GM19238 (cell line): ENCODE results near the gene GPR31.
"Not testable (repeated sequence)": the region's sequence is repeated elsewhere in the genome, so short reads cannot be mapped to it uniquely, and the experiment has no call there.

Experiments used
- DNase-seq: peaks from one replicate; pipeline ENCODE4 v3.0.0; 2011; ENCODE audit warnings: low spot score; ENCODE audit not compliant: insufficient read length

Gene GPR31, protein sequence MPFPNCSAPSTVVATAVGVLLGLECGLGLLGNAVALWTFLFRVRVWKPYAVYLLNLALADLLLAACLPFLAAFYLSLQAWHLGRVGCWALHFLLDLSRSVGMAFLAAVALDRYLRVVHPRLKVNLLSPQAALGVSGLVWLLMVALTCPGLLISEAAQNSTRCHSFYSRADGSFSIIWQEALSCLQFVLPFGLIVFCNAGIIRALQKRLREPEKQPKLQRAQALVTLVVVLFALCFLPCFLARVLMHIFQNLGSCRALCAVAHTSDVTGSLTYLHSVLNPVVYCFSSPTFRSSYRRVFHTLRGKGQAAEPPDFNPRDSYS

DNA sequence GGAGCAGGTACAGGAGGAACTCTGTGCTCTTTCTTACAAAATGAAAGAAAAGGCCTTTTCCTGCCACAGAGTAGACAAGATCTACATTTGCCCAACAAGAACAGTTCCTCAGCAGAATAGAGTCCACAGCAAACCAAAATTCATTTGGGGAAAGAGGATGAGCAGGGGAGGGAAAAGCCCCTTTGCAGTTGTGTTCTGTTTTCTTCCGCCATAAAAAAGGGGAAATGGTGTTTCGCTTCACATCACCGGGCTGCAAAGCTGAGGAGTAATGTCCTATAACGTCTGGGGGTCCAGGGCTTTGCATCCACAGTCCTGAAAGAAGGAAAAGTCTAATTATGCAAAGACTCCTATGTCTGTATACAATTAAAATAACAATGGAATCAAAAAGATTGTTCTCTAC, at the start of gene GPR31:
Gene GPR31, minus strand, starts transcription at position 118 of the 400 bp plus-strand sequence. CDS start 149 bp downstream, outside the sequence.
- DNase-seq: no peak

DNA sequence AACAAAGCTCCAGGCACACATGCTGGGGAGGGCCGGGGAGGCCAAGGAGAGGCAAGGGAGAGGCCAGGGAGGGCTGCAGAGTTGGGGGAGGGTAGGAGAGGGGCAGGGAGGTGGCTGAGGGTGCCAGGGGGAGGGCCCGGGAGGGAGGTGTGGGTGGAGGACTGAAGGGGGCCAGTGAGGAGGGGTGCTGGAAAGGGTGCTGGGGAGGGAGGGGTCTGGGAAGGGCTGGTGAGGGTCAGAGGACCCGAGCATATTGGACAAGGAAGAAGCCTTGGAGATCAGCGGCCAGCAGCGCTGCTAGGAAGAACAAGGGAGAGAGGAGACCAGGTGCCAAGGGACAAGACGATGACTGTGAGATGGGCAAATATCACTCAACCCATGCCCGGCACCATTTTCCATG, 49.7 kb upstream of the GPR31 start:
- no peak for DNase-seq

DNA sequence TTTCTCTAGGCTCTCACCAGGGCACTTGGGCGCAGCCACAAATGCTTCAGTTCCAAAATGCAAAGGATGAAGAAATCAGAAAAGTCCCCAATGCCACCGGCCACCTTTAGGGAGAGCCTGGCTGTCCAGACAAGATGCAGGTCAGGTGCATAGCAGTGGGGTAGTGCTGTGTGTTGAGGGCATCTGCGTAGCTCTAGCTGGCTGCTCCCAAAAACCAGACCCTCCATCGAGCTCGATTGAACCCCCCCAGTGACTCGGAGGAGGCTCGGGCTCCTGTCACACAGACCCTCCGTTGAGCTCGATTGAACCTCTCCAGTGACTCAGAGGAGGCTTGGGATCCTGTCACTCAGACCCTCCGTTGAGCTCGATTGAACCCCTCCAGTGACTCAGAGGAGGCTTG, 47.5 kb upstream of the GPR31 start:
- not testable (repeated sequence) for DNase-seq

DNA sequence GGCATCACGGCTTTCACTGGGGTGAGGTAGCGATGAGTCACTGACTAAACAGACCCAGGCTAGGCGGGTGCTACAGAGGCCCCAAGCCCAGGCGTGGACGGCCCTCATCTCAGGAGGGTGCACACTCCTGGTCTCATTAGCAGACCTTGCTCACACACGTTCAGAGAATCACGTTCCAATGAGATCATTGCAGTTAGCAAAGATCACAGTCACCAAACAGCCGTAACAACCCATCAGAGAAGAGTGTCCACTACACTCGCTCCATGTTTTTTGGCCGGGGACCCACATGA, 46.2 kb upstream of the GPR31 start:
- not testable (repeated sequence) for DNase-seq

DNA sequence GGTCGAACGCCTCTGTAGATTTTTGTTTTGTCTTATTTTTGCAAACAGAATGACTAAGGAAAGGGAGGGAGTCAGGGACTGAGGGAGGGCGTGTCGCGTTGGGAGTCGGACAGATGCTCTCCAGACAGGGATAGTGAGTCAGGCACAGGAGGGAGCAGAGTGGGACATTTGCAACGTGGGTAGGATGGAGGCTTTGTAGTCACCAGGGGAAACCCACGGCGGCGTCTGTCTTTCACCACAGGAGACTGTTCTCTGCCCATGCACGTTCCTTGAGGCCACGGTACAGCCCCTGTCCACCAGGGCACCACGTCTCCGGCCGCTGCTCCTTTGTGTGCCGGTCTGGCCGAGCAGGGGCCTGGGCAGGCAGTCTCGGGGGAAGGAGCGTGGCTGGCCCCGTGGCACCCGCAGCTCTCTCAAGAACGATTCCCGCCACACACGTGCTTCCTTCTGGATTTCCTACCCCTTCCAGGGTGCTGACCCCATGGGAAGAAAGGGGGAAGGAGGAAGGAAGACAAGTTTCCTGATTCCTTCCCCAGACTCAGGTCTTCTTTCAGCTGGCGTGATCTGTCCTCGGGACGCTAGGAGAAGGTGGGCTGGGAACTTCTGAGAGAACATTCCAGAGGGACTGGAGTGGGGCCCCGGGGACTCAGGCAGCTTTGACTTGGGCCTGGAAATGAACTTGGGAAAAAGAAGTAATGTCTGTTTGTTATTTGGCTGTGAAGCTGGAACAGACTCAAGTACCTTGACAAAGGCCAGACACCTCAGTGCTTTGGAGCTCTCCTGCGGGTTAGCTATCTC, 45.7 kb upstream of the GPR31 start:
- DNase-seq: not testable (repeated sequence)

DNA sequence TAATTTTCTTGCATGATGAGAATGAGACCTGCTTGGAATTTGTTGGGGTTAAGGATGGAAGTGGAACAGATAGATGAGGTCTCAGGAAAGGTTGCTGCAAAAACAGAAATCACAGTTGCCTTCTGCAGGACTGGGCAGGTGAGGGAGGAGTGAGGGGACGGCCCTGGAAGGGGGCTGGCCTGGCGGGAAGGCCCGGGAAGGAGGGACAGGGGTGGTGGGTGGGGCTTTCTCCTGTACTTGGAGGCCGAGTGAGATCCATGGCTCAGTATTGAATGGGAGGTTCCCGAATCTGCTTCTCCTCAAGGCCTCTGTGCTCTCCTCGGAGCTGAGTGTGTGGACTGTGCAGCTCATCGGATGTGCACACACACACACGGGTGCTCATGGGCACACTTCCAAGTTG, 44.8 kb upstream of the GPR31 start:
- DNase-seq: not testable (repeated sequence)

DNA sequence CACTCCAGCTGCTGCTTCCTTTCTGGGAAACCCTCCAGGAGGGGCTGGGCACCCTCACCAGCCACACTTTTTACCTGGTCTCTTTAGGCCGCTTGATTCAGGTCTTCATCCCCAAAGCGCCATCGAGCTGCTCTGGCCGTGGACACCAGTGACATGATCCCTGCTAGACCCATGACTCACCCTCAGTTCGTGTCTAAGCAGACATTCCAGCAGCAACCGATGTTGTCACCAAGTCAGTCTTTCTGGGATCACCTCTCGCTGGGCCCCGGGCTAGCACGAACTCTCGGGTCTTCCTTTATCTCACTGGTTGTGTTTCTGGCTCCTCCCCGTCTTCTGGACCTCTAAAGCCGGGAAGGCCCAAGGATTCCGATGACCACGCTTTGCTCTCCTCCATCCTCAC, 43.0 kb upstream of the GPR31 start:
- DNase-seq: no peak

DNA sequence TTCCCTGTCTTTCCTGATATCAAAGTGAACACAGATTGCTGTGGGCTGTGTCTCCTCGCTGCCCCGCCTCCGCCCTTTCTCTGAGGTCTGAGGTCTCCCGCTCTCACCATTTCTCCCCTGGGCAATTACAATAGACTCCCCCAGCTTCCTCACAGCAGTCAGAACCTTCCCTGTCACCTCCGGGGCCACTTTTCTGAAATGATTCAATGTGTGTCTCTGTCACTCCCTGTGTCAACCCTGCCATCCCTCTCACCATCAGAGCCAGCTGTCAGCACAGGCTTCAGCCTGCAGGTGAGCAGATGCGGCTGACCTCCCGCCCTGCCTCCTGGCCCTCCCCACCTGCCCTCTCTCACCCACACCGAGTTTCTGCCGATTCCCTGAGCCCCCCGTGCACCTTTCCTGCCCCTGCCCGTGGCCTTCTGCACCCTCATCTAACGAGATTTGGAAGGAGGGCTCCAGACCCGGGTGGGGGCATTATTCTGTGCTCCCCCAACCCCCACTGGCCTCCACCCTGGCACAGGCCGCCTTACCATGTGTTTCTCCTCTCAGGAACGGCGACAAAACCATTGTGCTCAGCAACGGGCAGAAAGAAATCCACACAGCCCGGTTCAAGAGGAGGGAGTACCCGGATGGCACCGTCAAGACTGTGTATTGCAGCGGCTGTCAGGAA, 38.3 kb upstream of the GPR31 start:
- DNase-seq: not testable (repeated sequence)

DNA sequence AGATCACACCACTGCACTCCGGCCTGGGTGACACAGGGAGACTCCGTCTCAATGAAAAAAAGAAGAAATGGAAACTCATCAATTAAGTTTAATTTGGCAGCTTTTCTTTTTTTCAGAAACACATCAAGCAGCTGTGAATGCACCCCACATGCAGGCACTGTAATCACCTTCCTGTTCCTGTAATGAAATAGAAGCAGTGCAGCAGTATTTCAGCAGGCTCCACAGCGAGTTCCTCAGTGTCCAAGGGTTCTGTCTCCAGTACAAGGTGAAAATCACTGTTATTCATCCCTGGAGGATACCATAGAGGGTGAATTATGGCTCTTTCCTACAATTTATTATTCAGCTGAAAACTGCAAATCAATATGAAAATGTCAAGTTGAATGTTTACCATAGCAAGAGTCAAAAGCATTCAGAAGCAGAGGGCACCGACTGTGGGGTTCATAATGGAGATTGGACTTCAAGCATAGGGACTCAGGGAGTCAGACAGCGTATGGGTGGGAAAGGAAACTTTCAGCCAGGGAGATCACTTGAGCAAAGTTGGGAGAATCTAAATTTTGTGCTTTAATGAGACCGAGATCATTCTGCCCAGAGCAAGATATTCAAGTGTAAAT, 35.8 kb upstream of the GPR31 start:
- not testable (repeated sequence) for DNase-seq

DNA sequence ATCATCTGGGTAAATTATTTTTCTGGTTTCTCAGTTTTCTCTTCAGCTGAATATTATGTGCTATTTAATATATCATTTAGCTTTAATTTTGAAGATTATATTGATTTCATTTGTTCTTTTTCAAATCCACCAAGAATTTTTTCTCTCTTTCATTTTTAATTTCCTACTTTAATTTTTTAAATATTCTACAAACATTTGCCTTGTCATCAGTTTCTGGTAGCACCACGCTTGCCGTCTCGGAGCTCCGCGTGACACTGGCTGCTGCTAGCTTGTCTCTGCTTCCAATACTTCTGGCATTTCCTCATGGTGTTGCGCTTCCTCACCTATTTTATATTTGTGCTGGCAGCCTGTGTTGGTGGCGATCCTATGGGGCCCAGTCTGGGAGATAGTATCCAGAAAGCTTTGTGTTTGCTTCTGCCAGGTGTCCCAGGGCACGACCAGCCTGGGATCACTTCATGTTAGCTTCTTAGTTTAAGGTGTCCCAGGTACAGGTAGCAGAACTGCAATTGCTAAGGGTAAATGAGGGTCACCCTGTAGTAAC, 33.3 kb upstream of the GPR31 start:
- DNase-seq: not testable (repeated sequence)

DNA sequence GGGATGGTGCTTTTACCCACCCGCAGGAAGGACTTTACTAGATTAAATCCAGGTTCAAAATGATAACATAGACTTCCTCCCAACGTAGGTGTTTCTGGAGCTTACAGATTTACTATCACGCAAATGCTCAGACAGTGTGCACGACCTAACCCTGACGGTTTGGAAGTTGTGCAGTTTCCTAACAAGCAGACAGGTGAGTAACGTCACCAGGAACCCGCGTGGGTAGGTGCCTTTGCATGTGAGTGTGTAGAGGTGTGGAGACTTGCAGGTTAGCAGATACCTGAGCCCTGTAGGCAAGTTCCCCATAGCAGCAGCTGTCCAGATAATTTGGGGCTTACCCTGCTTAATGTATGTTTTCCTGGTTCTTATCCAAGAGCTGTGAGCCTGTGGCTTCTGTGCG, 29.5 kb upstream of the GPR31 start:
- not testable (repeated sequence) for DNase-seq

DNA sequence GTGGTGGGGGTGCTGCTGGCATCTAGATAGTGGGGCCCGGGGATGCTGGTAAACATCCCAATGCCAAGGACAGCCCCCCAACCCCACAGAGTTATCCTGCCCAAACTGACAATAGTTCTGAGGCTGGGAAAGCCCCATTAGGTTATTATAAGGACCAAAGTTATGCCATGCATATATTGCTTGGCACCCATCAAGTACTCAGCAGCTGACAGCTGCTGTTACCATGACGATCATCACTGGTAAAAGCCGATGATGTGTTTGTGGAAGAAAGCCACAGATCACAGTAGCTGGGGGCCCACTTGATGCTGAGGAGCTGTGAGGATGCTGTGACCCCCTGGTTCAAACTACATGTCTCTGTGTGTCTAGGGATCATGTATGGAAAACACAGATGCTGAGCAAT, 27.3 kb upstream of the GPR31 start:
- not testable (repeated sequence) for DNase-seq

DNA sequence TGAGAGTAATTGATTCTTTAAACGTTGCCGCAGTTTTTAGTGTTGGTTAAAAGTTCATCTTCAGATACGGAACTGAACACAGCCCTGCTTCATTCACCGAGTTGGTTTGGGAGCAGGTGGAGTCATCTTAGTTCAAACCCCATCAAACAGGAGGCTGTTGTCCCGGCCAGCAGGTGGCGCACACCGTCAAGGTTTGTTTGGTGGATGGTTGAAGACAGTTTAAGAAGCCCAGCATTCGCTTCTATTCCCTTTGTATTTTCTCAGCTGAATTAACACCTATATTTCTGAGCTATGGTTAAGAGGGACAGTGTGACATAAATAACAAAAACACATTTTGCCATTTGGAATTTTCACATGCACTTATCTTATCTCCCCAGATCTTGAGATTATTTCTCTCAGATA, 25.1 kb upstream of the GPR31 start:
- DNase-seq: not testable (repeated sequence)

DNA sequence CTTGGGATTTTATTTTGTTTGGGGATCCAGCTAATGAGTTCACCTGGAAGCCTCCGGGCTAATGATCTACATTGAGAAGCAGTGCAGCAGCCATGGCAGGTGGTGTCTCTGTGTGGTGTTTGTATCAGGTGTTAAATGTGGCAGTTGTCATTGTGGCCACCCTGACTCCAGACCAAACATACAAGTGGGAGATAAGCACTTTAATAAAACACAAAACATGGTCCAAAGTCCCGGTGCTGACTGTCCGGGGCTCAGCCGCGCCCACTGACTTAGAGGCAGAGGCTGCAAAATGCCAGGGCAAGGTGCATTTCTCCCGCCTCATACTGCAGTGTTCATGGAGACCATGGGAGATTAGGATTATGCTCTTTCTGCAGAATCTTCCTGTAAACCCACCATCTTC, 23.6 kb upstream of the GPR31 start:
- DNase-seq: not testable (repeated sequence)

DNA sequence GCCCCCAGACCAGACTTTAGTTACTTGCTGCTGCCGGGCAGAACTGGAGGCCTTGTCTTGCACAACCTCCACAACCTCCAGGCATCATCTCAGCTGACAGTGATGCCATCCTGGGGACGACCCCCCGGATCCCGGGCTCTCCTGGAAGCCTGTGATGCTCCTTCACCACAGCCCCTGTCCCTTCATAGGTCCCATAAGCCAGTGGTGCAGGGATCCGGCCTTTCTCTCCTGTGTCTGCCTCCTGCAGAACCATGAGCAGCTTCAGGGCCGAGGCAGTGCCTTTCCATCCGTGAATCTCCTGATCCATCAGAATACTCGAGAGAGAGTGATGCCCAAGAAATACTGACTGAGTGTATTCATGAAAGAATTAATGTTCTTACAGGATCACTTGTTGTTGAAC, 22.3 kb upstream of the GPR31 start:
- not testable (repeated sequence) for DNase-seq

DNA sequence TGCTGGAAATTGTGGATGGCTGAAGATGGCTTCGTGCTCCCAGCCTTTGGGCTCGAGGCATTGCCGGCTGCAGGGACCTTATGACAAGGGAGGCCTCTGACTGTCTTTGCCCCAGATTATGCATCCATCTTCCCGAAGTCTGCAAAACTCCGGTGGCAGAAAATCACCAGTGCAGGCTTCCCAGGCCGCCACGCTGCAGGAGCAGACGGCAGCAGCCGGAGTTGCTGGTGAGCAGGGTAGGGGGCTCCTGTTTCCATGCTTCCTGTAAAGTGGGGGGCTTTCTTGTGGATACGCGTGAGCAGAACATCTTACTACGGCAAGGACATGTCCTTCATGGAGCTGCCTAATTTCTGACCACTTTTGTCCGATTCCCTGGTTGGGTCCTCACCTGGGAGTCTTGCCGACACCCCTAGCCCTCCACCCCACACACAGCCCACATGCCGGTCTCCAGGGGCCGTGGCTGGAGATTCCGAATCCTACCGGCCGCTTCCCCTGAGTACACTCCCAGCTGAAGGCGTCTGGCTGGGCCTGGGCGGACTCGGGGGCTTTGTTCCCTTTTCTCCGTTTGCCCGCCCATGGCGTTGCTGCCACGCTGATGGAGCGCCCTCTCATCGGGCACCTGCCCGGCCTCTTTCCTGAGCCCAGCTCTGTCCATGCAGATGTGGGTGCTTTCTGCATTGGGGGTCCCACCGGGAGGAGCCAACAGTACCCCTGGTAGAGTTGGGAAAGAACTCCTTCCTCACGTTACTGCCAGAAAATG, 21.3 kb upstream of the GPR31 start:
- not testable (repeated sequence) for DNase-seq

DNA sequence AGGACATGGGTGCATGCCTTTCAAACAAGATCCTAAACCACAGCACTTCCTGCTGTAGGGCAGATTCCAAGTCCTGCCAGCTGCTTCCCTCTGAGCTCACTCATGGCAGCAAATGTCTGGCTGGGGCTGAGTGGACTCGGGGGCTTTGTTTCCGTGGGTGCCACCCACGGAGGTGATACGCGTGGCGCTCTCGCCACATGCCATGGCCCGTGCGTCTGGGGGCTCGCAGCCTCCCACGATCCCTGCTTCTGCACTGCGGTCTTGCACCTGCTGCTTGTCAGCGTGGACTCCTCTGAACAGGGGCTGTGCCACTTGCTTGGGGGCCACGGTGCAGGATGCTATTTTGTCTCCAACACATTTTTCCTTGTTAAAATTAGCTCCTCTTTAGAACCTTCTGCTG, 19.5 kb upstream of the GPR31 start:
- not testable (repeated sequence) for DNase-seq

DNA sequence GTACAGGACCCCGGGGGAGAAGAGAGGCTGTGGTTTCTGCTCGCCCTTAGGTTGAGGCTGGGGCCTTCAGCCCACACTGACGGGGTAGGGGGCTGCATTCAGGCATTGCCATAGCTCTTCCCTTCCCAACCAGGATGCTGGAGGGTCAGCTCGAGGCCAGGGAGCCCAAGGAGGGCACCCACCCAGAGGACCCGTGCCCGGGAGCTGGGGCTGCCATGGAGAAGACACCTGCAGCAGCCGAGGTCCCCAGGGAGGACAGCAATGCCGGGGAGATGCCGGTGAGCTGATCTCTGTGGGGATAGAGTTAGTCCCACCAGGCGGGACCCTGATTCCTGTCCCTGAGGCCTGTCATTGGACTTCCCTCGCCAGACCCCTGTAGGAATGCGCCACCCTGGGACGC, 14.2 kb upstream of the GPR31 start:
- DNase-seq: not testable (repeated sequence)

DNA sequence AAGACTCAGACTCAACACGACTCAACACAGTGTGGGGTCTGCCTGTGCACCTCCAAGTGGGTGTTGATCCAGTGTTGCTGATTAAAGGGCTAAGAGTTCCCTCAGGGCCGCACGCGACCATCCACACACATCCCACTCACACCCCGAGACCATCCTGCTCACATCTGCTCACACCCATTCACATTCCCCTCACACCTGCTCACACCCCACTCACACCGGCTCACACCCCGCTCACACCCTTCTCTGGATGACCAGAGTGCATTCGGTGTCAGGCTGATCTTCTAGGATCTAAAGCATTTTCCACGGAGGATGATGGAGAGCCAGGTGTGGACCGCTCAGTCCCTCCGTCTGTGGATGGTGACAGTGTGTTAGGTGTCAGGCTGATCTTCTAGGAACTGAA, 13.5 kb upstream of the GPR31 start:
- DNase-seq: not testable (repeated sequence)

DNA sequence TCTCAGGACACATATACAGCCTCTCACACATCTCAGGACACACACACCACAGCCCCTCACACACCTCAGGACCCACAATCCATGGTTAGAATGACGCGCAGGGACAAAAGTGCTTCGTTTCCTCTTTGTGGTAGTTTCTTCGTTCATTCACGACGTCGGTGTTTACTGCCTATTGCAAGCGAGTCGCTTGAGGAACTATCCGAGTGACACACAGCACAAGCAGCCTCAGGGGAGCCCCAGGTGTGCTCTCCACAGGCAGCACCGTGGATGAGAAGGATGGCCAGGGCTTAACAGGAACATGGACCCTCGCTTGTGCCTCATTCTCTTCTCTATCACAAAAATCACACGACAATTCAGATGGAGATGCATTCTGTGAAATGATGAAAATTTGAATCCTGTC, 12.1 kb upstream of the GPR31 start:
- DNase-seq: not testable (repeated sequence)

DNA sequence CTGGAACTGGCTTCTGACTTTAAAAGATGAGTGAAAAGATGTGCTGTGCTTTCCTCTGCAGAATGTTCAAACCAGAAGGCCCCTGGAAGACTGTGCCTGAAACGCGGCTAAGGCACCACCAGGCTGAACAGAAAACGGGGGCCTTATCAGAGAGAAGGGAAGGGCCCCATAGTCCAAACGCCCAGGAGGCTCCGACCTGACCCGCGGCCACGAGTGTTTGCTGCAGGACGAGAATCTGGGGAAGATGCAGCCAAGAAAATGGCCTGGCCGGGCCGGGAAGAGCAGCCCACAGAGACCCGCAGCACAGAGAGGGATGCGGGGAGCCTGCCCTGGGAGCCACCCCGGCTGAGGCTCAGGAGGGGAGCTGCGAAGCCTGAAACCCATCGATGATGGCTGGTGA, 10.5 kb upstream of the GPR31 start:
- not testable (repeated sequence) for DNase-seq
